HEK293 (cell line): Measurements from ENCODE around the gene SLC5A1.
"Not testable (repeated sequence)": the region's sequence is repeated elsewhere in the genome, so short reads cannot be mapped to it uniquely, and the experiment has no call there.

Source experiments
- BCL11A ChIP-seq: fragments of 450-650 bp; formaldehyde crosslinking; IDR thresholded peaks from 2 replicates; pipeline ENCODE4 v1.5.1; 2016; ENCODE audit warnings: low read depth, missing biosample characterization, missing genetic modification characterization
- RBAK ChIP-seq: fragments of 450-650 bp; formaldehyde crosslinking; IDR thresholded peaks from 2 replicates; pipeline ENCODE4 v1.5.1; 2016; ENCODE audit warnings: missing biosample characterization, missing genetic modification characterization
- ZNF184 ChIP-seq: fragments of 450-650 bp; IDR thresholded peaks from 2 replicates; pipeline ENCODE4 v1.5.1; 2018; ENCODE audit warnings: missing biosample characterization, mild to moderate bottlenecking, missing genetic modification characterization
- ZNF2 ChIP-seq: fragments of 450-650 bp; formaldehyde crosslinking; IDR thresholded peaks from 2 replicates; pipeline ENCODE4 v1.5.1; 2016; ENCODE audit warnings: missing biosample characterization, missing genetic modification characterization
- ZNF302 ChIP-seq: fragments of 450-650 bp; formaldehyde crosslinking; IDR thresholded peaks from 2 replicates; pipeline ENCODE4 v1.5.1; 2016; ENCODE audit warnings: missing biosample characterization, missing genetic modification characterization, low read depth
- ZNF510 ChIP-seq: fragments of 450-650 bp; formaldehyde crosslinking; IDR thresholded peaks from 2 replicates; pipeline ENCODE4 v1.5.1; 2018; ENCODE audit warnings: mild to moderate bottlenecking, missing genetic modification characterization, missing biosample characterization; ENCODE audit not compliant: insufficient replicate concordance
- ZXDB ChIP-seq: fragments of 450-650 bp; formaldehyde crosslinking; IDR thresholded peaks from 2 replicates; pipeline ENCODE4 v1.5.1; 2016; ENCODE audit warnings: missing biosample characterization, missing genetic modification characterization
- TF ChIP-seq, protein P1 (sequence below): fragments of 450-650 bp; formaldehyde crosslinking; IDR thresholded peaks from 2 replicates; pipeline ENCODE4 v1.5.1; 2016; ENCODE audit warnings: missing biosample characterization, missing genetic modification characterization
- TF ChIP-seq, protein P2 (sequence below): fragments of 450-650 bp; formaldehyde crosslinking; IDR thresholded peaks from 2 replicates; pipeline ENCODE4 v1.5.1; 2016; ENCODE audit warnings: missing biosample characterization, missing genetic modification characterization, low read depth
- TF ChIP-seq, protein P3 (sequence below): fragments of 450-650 bp; formaldehyde crosslinking; IDR thresholded peaks from 2 replicates; pipeline ENCODE4 v1.5.1; 2016; ENCODE audit warnings: missing biosample characterization, missing genetic modification characterization
- TF ChIP-seq, protein P4 (sequence below): fragments of 450-650 bp; formaldehyde crosslinking; IDR thresholded peaks from 2 replicates; pipeline ENCODE4 v1.5.1; 2016; ENCODE audit warnings: missing biosample characterization, missing genetic modification characterization
- TF ChIP-seq, protein P5 (sequence below): fragments of 450-650 bp; formaldehyde crosslinking; IDR thresholded peaks from 2 replicates; pipeline ENCODE4 v1.5.1; 2016; ENCODE audit warnings: missing biosample characterization, missing genetic modification characterization, low read depth

DNA sequence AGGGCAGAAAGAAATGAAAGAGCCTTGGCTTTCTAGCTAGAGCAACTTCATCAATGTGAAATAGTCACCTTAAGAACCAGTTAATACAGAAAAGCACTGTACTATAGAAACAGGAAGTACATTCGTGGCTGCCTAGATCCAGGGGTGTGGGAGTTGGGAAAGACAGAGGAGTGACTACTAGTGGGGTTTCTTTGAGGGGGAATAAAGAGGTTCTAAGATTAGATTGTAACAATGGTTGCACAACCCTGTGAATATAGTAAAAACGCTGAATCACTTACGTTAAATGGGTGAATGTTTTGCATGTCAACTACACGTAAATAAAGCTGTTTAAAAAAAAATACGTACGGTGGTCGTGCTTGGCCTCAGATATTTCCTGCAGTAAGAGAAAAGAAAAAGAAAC lies 107.6 kb downstream of the SLC5A1 start:
- not testable (repeated sequence) for TF ChIP-seq ZNF510 (tag by site-specific recombination); RBAK (tag by site-specific recombination); ZNF302 (tag by site-specific recombination); BCL11A; ZNF2 (tag by site-specific recombination); ZXDB (tag by site-specific recombination); ZNF184
- TF ChIP-seq, protein P1, sequence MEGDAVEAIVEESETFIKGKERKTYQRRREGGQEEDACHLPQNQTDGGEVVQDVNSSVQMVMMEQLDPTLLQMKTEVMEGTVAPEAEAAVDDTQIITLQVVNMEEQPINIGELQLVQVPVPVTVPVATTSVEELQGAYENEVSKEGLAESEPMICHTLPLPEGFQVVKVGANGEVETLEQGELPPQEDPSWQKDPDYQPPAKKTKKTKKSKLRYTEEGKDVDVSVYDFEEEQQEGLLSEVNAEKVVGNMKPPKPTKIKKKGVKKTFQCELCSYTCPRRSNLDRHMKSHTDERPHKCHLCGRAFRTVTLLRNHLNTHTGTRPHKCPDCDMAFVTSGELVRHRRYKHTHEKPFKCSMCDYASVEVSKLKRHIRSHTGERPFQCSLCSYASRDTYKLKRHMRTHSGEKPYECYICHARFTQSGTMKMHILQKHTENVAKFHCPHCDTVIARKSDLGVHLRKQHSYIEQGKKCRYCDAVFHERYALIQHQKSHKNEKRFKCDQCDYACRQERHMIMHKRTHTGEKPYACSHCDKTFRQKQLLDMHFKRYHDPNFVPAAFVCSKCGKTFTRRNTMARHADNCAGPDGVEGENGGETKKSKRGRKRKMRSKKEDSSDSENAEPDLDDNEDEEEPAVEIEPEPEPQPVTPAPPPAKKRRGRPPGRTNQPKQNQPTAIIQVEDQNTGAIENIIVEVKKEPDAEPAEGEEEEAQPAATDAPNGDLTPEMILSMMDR: not testable (repeated sequence)
- TF ChIP-seq, protein P2, sequence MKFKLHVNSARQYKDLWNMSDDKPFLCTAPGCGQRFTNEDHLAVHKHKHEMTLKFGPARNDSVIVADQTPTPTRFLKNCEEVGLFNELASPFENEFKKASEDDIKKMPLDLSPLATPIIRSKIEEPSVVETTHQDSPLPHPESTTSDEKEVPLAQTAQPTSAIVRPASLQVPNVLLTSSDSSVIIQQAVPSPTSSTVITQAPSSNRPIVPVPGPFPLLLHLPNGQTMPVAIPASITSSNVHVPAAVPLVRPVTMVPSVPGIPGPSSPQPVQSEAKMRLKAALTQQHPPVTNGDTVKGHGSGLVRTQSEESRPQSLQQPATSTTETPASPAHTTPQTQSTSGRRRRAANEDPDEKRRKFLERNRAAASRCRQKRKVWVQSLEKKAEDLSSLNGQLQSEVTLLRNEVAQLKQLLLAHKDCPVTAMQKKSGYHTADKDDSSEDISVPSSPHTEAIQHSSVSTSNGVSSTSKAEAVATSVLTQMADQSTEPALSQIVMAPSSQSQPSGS: not testable (repeated sequence)
- TF ChIP-seq, protein P3, sequence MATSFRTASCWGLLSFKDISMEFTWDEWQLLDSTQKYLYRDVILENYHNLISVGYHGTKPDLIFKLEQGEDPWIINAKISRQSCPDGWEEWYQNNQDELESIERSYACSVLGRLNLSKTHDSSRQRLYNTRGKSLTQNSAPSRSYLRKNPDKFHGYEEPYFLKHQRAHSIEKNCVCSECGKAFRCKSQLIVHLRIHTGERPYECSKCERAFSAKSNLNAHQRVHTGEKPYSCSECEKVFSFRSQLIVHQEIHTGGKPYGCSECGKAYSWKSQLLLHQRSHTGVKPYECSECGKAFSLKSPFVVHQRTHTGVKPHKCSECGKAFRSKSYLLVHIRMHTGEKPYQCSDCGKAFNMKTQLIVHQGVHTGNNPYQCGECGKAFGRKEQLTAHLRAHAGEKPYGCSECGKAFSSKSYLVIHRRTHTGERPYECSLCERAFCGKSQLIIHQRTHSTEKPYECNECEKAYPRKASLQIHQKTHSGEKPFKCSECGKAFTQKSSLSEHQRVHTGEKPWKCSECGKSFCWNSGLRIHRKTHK: not testable (repeated sequence)
- TF ChIP-seq, protein P4, sequence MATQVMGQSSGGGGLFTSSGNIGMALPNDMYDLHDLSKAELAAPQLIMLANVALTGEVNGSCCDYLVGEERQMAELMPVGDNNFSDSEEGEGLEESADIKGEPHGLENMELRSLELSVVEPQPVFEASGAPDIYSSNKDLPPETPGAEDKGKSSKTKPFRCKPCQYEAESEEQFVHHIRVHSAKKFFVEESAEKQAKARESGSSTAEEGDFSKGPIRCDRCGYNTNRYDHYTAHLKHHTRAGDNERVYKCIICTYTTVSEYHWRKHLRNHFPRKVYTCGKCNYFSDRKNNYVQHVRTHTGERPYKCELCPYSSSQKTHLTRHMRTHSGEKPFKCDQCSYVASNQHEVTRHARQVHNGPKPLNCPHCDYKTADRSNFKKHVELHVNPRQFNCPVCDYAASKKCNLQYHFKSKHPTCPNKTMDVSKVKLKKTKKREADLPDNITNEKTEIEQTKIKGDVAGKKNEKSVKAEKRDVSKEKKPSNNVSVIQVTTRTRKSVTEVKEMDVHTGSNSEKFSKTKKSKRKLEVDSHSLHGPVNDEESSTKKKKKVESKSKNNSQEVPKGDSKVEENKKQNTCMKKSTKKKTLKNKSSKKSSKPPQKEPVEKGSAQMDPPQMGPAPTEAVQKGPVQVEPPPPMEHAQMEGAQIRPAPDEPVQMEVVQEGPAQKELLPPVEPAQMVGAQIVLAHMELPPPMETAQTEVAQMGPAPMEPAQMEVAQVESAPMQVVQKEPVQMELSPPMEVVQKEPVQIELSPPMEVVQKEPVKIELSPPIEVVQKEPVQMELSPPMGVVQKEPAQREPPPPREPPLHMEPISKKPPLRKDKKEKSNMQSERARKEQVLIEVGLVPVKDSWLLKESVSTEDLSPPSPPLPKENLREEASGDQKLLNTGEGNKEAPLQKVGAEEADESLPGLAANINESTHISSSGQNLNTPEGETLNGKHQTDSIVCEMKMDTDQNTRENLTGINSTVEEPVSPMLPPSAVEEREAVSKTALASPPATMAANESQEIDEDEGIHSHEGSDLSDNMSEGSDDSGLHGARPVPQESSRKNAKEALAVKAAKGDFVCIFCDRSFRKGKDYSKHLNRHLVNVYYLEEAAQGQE (tag by site-specific recombination): not testable (repeated sequence)
- TF ChIP-seq, protein P5, sequence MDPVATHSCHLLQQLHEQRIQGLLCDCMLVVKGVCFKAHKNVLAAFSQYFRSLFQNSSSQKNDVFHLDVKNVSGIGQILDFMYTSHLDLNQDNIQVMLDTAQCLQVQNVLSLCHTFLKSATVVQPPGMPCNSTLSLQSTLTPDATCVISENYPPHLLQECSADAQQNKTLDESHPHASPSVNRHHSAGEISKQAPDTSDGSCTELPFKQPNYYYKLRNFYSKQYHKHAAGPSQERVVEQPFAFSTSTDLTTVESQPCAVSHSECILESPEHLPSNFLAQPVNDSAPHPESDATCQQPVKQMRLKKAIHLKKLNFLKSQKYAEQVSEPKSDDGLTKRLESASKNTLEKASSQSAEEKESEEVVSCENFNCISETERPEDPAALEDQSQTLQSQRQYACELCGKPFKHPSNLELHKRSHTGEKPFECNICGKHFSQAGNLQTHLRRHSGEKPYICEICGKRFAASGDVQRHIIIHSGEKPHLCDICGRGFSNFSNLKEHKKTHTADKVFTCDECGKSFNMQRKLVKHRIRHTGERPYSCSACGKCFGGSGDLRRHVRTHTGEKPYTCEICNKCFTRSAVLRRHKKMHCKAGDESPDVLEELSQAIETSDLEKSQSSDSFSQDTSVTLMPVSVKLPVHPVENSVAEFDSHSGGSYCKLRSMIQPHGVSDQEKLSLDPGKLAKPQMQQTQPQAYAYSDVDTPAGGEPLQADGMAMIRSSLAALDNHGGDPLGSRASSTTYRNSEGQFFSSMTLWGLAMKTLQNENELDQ (tag by site-specific recombination): not testable (repeated sequence)
